Neutrophil (primary cell): ENCODE results near the gene POLD2.

Source experiments
- H3K27ac ChIP-seq: fragments of 200-600 bp; sonication (generic); 2 replicates; pipeline ENCODE4 v1.5.1; 2016; ENCODE audit warnings: mild to moderate bottlenecking, moderate library complexity
- H3K27me3 ChIP-seq: fragments of 200-600 bp; sonication (generic); 2 replicates; pipeline ENCODE4 v1.6.0; 2016; ENCODE audit warnings: mild to moderate bottlenecking
- H3K36me3 ChIP-seq: fragments of 200-600 bp; sonication (generic); 2 replicates; pipeline ENCODE4 v1.5.1; 2017
- H3K4me1 ChIP-seq, 2 experiments: fragments of 200-600 bp in 1 of 2; sonication (generic) in 1 of 2; 1 replicate in 1 of 2; 2 replicates in 1 of 2; pipeline versions ENCODE4 v1.5.1 to v1.6.1; 2013 to 2016; ENCODE audit warnings: low read depth in 1 of 2, low read length in 1 of 2, mild to moderate bottlenecking in 1 of 2, moderate library complexity in 1 of 2; ENCODE audit not compliant: control insufficient read depth in 1 of 2, insufficient read depth in 1 of 2
- H3K4me3 ChIP-seq, 2 experiments: fragments of 200-600 bp in 1 of 2; sonication (generic) in 1 of 2; 1 replicate in 1 of 2; 2 replicates in 1 of 2; pipeline ENCODE4 v1.5.1; 2013 to 2016; ENCODE audit warnings: low read depth in 1 of 2, low read length in 1 of 2, mild to moderate bottlenecking in 1 of 2, moderate library complexity in 1 of 2
- H3K9me3 ChIP-seq: fragments of 200-600 bp; sonication (generic); 2 replicates; pipeline ENCODE4 v1.5.1; 2016
- CTCF ChIP-seq: fragments of 200-600 bp; sonication (generic); IDR thresholded peaks from 2 replicates; pipeline ENCODE4 v1.5.1; 2016; ENCODE audit warnings: antibody characterized with exemption

POLD2 gene

DNA sequence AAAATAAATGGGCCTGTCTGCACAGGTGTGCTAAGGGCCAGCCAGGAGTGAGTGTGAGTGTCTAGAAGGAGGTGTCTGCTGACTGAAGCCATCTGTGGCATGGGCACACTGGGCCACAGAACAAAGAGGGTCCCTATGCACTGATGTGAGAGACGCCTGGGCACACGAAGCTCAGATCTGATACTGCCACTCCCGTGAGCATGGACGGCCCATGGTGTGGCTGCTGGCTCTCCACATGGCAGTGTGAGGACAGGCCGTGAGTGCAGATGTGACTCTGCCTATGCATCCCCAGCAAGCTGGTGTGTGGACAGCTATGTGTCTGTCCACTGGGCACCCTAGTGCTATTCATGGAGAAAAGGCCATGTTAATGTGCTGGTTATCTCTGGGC, 30.6 kb upstream of the POLD2 start:
- no peaks in the 10 kb centered on the region for H3K36me3 ChIP-seq
- no peak for TF ChIP-seq CTCF
- no peaks in the 10 kb centered on the region for H3K27me3 ChIP-seq
- no peak overlapping the region for H3K27ac ChIP-seq
- no peak overlapping the region for H3K4me3 ChIP-seq
- H3K9me3 ChIP-seq = no peaks in the 10 kb centered on the region
- no peaks in the 10 kb centered on the region for H3K4me1 ChIP-seq

DNA sequence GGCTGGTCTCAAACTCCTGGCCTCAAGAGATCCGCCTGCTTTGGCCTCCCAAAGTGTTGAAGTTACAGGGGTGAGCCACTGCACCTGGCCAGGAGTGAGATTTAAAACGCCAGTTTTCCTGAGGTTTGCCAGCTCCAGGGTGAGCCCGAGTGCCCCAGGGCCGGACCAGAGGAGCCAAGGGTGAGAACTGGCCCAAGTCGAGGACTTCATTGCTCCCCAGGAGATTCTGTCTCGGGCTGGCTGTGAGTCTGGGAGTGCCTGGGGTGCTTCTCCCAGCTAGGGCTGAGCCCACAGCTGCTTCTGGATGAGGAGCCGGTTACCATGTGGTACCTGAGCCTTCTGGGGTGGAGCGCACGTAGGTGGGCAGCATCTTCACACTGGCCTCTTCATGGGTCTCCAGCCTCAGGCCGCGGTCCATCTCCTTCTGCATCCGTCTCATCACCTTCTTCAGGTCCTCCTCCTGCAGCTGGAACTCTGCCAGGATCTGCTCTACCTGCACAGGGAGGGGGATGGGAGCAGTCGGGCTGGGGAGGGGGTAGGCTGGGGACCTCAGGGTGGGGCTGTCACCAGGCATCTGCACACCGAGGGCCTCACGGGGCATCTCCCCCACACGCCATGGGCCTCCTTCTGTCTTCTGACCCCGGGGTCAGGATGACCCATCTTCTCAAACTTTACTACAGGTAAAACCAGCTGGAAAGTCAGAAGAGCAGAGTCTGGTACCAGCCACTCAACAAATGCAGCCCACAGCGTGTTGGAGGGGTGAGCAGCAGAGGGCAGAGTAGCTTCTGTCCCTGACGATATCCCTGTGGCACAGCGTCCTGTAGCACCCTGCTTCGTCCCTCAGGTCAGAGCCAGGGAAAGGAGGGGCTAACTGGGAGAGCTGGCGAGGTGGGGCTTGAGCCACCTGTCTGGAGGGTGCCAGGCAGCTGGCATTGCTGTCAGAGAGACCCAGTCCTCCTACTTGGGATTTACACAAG, 29.9 kb upstream of the POLD2 start:
- Histone ChIP-seq H3K27ac (no peak overlapping the region), H3K27me3 (peaks cover 6% of the 10 kb centered on the region), H3K9me3 (no peaks in the 10 kb centered on the region), H3K36me3 (no peaks in the 10 kb centered on the region), H3K4me1 (no peaks in the 10 kb centered on the region), H3K4me3 (no peak overlapping the region)
- no peak for TF ChIP-seq CTCF

- Histone ChIP-seq H3K36me3 (no peaks in the 10 kb centered on the region), H3K4me1 (no peaks in the 10 kb centered on the region), H3K4me3 (no peak overlapping the region), H3K27ac (no peak overlapping the region), H3K9me3 (no peaks in the 10 kb centered on the region), H3K27me3 (peaks cover 19% of the 10 kb centered on the region)
- TF ChIP-seq CTCF = no peak
Observed at GRCh38 chr7:44151956-44152355, 28.6 kb upstream of the POLD2 start.

GRCh38 chr7:44150966-44151941, 27.9 kb upstream of the POLD2 start:
- peaks cover 0 to 2% of the 10 kb centered on the region in 2 experiments for H3K4me1 ChIP-seq
- no peaks in the 10 kb centered on the region for H3K36me3 ChIP-seq
- no peaks in the 10 kb centered on the region for H3K9me3 ChIP-seq
- H3K27ac ChIP-seq = no peak overlapping the region
- H3K4me3 ChIP-seq = no peak overlapping the region
- H3K27me3 ChIP-seq = peaks cover 27% of the 10 kb centered on the region
- TF ChIP-seq CTCF = no peak

DNA sequence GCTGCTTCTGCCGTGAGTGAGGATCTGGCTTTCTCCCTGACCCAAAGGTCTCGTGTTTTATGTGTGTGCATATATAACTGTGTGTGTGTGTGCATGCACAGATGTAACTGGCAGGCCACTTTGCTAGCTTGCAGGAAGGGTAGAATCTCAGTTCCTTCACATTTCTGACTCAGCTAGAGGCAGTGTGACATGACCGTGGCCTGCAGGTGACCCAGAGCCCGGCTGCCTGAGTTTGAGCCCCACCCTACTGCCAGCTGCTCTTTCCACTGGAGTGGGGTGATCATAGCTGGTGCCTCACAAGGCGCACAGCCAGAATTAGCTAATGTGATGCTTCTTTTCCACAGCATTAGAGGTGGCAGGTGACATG, 27.1 kb upstream of the POLD2 start:
- Histone ChIP-seq H3K36me3 (no peaks in the 10 kb centered on the region), H3K9me3 (no peaks in the 10 kb centered on the region), H3K27ac (no peak overlapping the region), H3K27me3 (peaks cover 35% of the 10 kb centered on the region), H3K4me1 (peaks cover 3 to 10% of the 10 kb centered on the region in 2 experiments), H3K4me3 (no peak overlapping the region)
- TF ChIP-seq CTCF = no peak
